ENCODE results near the gene ADAMTS10. TPM values are rescaled to one million over a fixed set of nuclear protein-coding genes. Genes with fewer than 3 reads are reported as not detected.

The ADAMTS10 gene
- total and polyA plus RNA-seq, 2 of the 13 experiments (the other 11 are each of a cell fraction or from before 2014, with no cell fraction given) = 0.49 to 1.7 TPM

DNA sequence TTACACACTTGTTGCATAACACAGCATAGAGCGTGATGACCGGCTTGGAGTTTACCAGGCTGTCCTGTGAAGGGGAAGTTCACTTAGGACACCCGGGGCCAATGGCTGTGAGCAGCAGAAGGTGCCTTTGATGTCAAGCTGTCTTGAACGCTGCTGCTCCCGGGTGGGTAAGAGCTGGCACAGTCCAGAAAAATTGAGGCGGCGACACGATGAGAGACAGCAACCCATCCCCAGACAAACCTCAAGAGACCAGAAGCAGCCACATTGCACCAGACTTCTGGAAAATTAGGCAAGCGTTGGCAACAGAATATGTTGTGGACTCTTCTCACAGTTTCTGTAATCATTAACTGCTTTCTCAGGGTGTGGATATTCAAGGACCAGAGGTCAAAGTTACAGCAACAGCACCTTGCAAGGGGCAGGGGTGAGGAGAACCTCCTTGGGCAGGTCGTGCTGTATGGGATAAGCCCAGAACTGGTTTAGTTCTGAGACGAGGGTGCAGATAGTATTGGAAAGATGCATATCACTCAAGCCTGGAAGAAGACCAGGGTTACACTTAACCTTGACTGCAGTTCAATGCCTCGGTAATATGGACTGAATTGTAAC, 30.0 kb upstream of the ADAMTS10 start (continued):
- TF ChIP-seq, protein P1, sequence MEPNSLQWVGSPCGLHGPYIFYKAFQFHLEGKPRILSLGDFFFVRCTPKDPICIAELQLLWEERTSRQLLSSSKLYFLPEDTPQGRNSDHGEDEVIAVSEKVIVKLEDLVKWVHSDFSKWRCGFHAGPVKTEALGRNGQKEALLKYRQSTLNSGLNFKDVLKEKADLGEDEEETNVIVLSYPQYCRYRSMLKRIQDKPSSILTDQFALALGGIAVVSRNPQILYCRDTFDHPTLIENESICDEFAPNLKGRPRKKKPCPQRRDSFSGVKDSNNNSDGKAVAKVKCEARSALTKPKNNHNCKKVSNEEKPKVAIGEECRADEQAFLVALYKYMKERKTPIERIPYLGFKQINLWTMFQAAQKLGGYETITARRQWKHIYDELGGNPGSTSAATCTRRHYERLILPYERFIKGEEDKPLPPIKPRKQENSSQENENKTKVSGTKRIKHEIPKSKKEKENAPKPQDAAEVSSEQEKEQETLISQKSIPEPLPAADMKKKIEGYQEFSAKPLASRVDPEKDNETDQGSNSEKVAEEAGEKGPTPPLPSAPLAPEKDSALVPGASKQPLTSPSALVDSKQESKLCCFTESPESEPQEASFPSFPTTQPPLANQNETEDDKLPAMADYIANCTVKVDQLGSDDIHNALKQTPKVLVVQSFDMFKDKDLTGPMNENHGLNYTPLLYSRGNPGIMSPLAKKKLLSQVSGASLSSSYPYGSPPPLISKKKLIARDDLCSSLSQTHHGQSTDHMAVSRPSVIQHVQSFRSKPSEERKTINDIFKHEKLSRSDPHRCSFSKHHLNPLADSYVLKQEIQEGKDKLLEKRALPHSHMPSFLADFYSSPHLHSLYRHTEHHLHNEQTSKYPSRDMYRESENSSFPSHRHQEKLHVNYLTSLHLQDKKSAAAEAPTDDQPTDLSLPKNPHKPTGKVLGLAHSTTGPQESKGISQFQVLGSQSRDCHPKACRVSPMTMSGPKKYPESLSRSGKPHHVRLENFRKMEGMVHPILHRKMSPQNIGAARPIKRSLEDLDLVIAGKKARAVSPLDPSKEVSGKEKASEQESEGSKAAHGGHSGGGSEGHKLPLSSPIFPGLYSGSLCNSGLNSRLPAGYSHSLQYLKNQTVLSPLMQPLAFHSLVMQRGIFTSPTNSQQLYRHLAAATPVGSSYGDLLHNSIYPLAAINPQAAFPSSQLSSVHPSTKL (CRISPR knock-in tag; IDR thresholded peaks at IDR 0.05) = peak; percentile 69
- TF ChIP-seq MZF1 (CRISPR knock-in tag; IDR thresholded peaks at IDR 0.05; ENCODE audit: borderline replicate concordance) (no peak), KMT2A (CRISPR knock-in tag; IDR thresholded peaks at IDR 0.05) (no peak), NR2F1 (CRISPR knock-in tag; IDR thresholded peaks at IDR 0.05) (peak; percentile 59 to 73; a peak in 3 of 4 replicates), ZSCAN25 (CRISPR knock-in tag; IDR thresholded peaks at IDR 0.05) (peak; percentile 73; the same call in 1 of the 2 replicates), SOX5 (CRISPR knock-in tag; IDR thresholded peaks at IDR 0.05; ENCODE audit: borderline replicate concordance) (peak; percentile 88), RARA (CRISPR knock-in tag; IDR thresholded peaks at IDR 0.05) (peak; percentile 76), ONECUT2 (CRISPR knock-in tag; IDR thresholded peaks at IDR 0.05) (no peak), ZNF761 (CRISPR knock-in tag; conservative IDR thresholded peaks at IDR 0.05) (no peak), CCAR2 (optimal IDR thresholded peaks at IDR 0.05; ENCODE audit: low read depth, low read length) (no peak), SMC3 (IDR thresholded peaks at IDR 0.05; ENCODE audit: low read length) (peak; percentile 45; the same call in 1 of the 2 replicates), FOSL2 (CRISPR knock-in tag; IDR thresholded peaks at IDR 0.05) (peak; percentile 56), EED (CRISPR knock-in tag; IDR thresholded peaks at IDR 0.05) (peak; percentile 51; the same call in 1 of the 2 replicates)
- TF ChIP-seq, protein P2, sequence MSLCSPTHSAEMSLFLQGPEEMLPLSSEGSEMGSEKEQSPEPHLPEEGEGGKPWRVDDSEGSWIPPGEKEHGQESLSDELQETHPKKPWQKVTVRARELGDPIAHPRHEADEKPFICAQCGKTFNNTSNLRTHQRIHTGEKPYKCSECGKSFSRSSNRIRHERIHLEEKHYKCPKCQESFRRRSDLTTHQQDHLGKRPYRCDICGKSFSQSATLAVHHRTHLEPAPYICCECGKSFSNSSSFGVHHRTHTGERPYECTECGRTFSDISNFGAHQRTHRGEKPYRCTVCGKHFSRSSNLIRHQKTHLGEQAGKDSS (CRISPR knock-in tag; IDR thresholded peaks at IDR 0.05; ENCODE audit: borderline replicate concordance, low read depth) = peak; percentile 31; the same call in 1 of the 2 replicates
- TF ChIP-seq, protein P3, sequence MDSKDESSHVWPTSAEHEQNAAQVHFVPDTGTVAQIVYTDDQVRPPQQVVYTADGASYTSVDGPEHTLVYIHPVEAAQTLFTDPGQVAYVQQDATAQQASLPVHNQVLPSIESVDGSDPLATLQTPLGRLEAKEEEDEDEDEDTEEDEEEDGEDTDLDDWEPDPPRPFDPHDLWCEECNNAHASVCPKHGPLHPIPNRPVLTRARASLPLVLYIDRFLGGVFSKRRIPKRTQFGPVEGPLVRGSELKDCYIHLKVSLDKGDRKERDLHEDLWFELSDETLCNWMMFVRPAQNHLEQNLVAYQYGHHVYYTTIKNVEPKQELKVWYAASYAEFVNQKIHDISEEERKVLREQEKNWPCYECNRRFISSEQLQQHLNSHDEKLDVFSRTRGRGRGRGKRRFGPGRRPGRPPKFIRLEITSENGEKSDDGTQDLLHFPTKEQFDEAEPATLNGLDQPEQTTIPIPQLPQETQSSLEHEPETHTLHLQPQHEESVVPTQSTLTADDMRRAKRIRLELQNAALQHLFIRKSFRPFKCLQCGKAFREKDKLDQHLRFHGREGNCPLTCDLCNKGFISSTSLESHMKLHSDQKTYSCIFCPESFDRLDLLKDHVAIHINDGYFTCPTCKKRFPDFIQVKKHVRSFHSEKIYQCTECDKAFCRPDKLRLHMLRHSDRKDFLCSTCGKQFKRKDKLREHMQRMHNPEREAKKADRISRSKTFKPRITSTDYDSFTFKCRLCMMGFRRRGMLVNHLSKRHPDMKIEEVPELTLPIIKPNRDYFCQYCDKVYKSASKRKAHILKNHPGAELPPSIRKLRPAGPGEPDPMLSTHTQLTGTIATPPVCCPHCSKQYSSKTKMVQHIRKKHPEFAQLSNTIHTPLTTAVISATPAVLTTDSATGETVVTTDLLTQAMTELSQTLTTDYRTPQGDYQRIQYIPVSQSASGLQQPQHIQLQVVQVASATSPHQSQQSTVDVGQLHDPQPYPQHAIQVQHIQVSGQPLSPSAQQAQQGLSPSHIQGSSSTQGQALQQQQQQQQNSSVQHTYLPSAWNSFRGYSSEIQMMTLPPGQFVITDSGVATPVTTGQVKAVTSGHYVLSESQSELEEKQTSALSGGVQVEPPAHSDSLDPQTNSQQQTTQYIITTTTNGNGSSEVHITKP (CRISPR knock-in tag; IDR thresholded peaks at IDR 0.05; ENCODE audit: low read depth) = peak; percentile 80
- TF ChIP-seq, protein P4, sequence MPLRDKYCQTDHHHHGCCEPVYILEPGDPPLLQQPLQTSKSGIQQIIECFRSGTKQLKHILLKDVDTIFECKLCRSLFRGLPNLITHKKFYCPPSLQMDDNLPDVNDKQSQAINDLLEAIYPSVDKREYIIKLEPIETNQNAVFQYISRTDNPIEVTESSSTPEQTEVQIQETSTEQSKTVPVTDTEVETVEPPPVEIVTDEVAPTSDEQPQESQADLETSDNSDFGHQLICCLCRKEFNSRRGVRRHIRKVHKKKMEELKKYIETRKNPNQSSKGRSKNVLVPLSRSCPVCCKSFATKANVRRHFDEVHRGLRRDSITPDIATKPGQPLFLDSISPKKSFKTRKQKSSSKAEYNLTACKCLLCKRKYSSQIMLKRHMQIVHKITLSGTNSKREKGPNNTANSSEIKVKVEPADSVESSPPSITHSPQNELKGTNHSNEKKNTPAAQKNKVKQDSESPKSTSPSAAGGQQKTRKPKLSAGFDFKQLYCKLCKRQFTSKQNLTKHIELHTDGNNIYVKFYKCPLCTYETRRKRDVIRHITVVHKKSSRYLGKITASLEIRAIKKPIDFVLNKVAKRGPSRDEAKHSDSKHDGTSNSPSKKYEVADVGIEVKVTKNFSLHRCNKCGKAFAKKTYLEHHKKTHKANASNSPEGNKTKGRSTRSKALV (CRISPR knock-in tag; IDR thresholded peaks at IDR 0.05) = no peak
- TF ChIP-seq, protein P5, sequence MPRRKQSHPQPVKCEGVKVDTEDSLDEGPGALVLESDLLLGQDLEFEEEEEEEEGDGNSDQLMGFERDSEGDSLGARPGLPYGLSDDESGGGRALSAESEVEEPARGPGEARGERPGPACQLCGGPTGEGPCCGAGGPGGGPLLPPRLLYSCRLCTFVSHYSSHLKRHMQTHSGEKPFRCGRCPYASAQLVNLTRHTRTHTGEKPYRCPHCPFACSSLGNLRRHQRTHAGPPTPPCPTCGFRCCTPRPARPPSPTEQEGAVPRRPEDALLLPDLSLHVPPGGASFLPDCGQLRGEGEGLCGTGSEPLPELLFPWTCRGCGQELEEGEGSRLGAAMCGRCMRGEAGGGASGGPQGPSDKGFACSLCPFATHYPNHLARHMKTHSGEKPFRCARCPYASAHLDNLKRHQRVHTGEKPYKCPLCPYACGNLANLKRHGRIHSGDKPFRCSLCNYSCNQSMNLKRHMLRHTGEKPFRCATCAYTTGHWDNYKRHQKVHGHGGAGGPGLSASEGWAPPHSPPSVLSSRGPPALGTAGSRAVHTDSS (CRISPR knock-in tag; conservative IDR thresholded peaks at IDR 0.05) = no peak

Measured in HepG2 (cell line).